ENCODE data around the gene SLC25A3. TPM values are rescaled to one million over a fixed set of nuclear protein-coding genes. Genes with fewer than 3 reads are reported as not detected.

The SLC25A3 gene
- total and polyA plus RNA-seq, 2 of the 13 experiments (the other 11 are each of a cell fraction or from before 2014, with no cell fraction given) = 292 to 829 TPM

GRCh38 chr12:98653866-98654493 is 60.5 kb downstream of the SLC25A3 start (continued):
- TF ChIP-seq FOXA1 (IDR thresholded peaks at IDR 0.05) (no peak), FOXA1 (CRISPR knock-in tag; IDR thresholded peaks at IDR 0.05) (peak; percentile 78), SNAPC2 (CRISPR knock-in tag; IDR thresholded peaks at IDR 0.05) (no peak), RXRB (CRISPR knock-in tag; IDR thresholded peaks at IDR 0.05; ENCODE audit: borderline replicate concordance) (peak; percentile 17; the same call in 1 of the 2 replicates), SMC3 (IDR thresholded peaks at IDR 0.05; ENCODE audit: low read length) (peak; percentile 61), STAG1 (CRISPR knock-in tag; IDR thresholded peaks at IDR 0.05) (peak; percentile 81), MIXL1 (CRISPR knock-in tag; IDR thresholded peaks at IDR 0.05) (peak; percentile 51; the same call in 1 of the 2 replicates), KMT2B (CRISPR knock-in tag; IDR thresholded peaks at IDR 0.05) (0 out of 2 replicates have a peak, but pooled peaks have one; percentile 23), GATAD2A (CRISPR knock-in tag; IDR thresholded peaks at IDR 0.05) (0 out of 2 replicates have a peak, but pooled peaks have one; percentile 15)
- TF ChIP-seq, protein P1, sequence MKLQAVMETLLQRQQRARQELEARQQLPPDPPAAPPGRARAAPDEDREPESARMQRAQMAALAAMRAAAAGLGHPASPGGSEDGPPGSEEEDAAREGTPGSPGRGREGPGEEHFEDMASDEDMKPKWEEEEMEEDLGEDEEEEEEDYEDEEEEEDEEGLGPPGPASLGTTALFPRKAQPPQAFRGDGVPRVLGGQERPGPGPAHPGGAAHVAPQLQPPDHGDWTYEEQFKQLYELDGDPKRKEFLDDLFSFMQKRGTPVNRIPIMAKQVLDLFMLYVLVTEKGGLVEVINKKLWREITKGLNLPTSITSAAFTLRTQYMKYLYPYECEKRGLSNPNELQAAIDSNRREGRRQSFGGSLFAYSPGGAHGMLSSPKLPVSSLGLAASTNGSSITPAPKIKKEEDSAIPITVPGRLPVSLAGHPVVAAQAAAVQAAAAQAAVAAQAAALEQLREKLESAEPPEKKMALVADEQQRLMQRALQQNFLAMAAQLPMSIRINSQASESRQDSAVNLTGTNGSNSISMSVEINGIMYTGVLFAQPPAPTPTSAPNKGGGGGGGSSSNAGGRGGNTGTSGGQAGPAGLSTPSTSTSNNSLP (IDR thresholded peaks at IDR 0.05; ENCODE audit: low read depth, low read length) = peak; percentile 58; the same call in 1 of the 2 replicates
- TF ChIP-seq, protein P2, sequence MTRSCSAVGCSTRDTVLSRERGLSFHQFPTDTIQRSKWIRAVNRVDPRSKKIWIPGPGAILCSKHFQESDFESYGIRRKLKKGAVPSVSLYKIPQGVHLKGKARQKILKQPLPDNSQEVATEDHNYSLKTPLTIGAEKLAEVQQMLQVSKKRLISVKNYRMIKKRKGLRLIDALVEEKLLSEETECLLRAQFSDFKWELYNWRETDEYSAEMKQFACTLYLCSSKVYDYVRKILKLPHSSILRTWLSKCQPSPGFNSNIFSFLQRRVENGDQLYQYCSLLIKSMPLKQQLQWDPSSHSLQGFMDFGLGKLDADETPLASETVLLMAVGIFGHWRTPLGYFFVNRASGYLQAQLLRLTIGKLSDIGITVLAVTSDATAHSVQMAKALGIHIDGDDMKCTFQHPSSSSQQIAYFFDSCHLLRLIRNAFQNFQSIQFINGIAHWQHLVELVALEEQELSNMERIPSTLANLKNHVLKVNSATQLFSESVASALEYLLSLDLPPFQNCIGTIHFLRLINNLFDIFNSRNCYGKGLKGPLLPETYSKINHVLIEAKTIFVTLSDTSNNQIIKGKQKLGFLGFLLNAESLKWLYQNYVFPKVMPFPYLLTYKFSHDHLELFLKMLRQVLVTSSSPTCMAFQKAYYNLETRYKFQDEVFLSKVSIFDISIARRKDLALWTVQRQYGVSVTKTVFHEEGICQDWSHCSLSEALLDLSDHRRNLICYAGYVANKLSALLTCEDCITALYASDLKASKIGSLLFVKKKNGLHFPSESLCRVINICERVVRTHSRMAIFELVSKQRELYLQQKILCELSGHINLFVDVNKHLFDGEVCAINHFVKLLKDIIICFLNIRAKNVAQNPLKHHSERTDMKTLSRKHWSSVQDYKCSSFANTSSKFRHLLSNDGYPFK (CRISPR knock-in tag; IDR thresholded peaks at IDR 0.05; ENCODE audit: borderline replicate concordance) = no peak
- TF ChIP-seq, protein P3, sequence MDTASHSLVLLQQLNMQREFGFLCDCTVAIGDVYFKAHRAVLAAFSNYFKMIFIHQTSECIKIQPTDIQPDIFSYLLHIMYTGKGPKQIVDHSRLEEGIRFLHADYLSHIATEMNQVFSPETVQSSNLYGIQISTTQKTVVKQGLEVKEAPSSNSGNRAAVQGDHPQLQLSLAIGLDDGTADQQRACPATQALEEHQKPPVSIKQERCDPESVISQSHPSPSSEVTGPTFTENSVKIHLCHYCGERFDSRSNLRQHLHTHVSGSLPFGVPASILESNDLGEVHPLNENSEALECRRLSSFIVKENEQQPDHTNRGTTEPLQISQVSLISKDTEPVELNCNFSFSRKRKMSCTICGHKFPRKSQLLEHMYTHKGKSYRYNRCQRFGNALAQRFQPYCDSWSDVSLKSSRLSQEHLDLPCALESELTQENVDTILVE (CRISPR knock-in tag; IDR thresholded peaks at IDR 0.05) = 0 out of 2 replicates have a peak, but pooled peaks have one; percentile 17

Small RNAs within 50 kb of the gene (small RNA-seq; reads per million reads assigned to genes)
- gene SNORA53 (ENCODE audit: insufficient read depth in 2 of 3, insufficient read length in 3 of 3, low read depth in 2 of 3, low replicate concordance in 1 of 3) = 14.3 to 393 (median 17.7) reads per million in 3 experiments

Other genes with a start within 250 kb of the SLC25A3 start
- gene TMPO, start 78.1 kb upstream of the SLC25A3 start, total RNA-seq (2016; rRNA removed; fragmentation: Illumina TruSeq; extraction: Trizol) = 167 and 208 TPM in 2 replicates
- gene TMPO, start 78.1 kb upstream of the SLC25A3 start, polyA plus RNA-seq (2011; rRNA removed) = 17.9 and 24.2 TPM in 2 replicates
- gene IKBIP, start 51.1 kb downstream of the SLC25A3 start, total RNA-seq (2016; rRNA removed; fragmentation: Illumina TruSeq; extraction: Trizol) = 50.4 and 55.5 TPM in 2 replicates
- gene IKBIP, start 51.1 kb downstream of the SLC25A3 start, polyA plus RNA-seq (2011; rRNA removed) = 13.1 and 20.0 TPM in 2 replicates
- 13.0 and 17.9 TPM in 2 replicates for gene APAF1, start 51.6 kb downstream of the SLC25A3 start, total RNA-seq (2016; rRNA removed; fragmentation: Illumina TruSeq; extraction: Trizol)
- gene APAF1, start 51.6 kb downstream of the SLC25A3 start, polyA plus RNA-seq (2011; rRNA removed) = 5.6 and 6.0 TPM in 2 replicates

Data from HepG2 (cell line).